Measurements from ENCODE around the gene UBFD1. TPM values are rescaled to one million over a fixed set of nuclear protein-coding genes. Genes with fewer than 3 reads are reported as not detected.

The UBFD1 gene
- total RNA-seq, 1 experiment from 2014 or later: 78.6 TPM

DNA sequence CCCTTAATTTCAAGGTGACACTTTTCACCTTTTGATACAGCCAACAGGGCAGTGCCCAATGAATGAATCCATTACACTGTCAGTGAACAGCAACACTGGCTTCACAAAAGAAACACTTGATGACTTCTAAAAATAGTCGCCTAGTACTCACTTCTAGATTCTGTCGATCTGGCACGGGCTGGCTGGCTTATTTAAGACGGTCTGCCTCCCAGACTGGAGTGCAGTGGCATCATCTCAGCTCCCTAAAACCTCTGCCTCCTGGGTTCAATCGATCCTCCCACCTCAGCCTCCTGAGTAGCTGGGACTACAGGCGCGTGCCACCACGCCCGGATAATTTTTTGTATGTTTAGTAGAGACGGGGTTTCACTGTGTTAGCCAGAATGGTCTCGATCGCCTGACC lies 36.7 kb downstream of the UBFD1 start:
- H3K27me3 ChIP-seq (replicated peaks; ENCODE audit: control insufficient read depth, insufficient read depth, low read length): no peaks in the 10 kb centered on the region
- intact Hi-C loops (cut with micrococcal nuclease; ENCODE audit: unreplicated experiment): no loop called here
- no TSS peak for BruUV-seq (replicated peaks)
- TF ChIP-seq, protein P1, sequence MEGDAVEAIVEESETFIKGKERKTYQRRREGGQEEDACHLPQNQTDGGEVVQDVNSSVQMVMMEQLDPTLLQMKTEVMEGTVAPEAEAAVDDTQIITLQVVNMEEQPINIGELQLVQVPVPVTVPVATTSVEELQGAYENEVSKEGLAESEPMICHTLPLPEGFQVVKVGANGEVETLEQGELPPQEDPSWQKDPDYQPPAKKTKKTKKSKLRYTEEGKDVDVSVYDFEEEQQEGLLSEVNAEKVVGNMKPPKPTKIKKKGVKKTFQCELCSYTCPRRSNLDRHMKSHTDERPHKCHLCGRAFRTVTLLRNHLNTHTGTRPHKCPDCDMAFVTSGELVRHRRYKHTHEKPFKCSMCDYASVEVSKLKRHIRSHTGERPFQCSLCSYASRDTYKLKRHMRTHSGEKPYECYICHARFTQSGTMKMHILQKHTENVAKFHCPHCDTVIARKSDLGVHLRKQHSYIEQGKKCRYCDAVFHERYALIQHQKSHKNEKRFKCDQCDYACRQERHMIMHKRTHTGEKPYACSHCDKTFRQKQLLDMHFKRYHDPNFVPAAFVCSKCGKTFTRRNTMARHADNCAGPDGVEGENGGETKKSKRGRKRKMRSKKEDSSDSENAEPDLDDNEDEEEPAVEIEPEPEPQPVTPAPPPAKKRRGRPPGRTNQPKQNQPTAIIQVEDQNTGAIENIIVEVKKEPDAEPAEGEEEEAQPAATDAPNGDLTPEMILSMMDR (IDR thresholded peaks at IDR 0.05; ENCODE audit: insufficient read depth in 1 of 2, low read depth in 1 of 2, low read length in 1 of 2, severe bottlenecking in 1 of 2, unreplicated experiment in 1 of 2): no peak
- H3K36me3 ChIP-seq (ENCODE audit: control insufficient read depth, insufficient read depth, low read length): peaks cover 3% of the 10 kb centered on the region
- Mint-ChIP-seq H3K4me1 (ENCODE audit: low read depth, unreplicated experiment) (no peaks in the 10 kb centered on the region), H3K27ac (ENCODE audit: unreplicated experiment) (no peak overlapping the region), H3K36me3 (ENCODE audit: insufficient read depth, unreplicated experiment) (peaks cover 21% of the 10 kb centered on the region), H3K27me3 (ENCODE audit: insufficient read depth, unreplicated experiment) (no peaks in the 10 kb centered on the region), H3K9me3 (ENCODE audit: unreplicated experiment) (no peaks in the 10 kb centered on the region), H3K4me3 (ENCODE audit: unreplicated experiment) (no peak overlapping the region)
- H3K4me1 ChIP-seq: no peaks in the 10 kb centered on the region
- H3K4me3 ChIP-seq (ENCODE audit: low read depth, low read length): no peak overlapping the region
- DNase-seq: no peak
- CTCF ChIA-PET: no interaction called here
- H3K9me3 ChIP-seq: no peaks in the 10 kb centered on the region
- POLR2A ChIA-PET: no interaction called here

DNA sequence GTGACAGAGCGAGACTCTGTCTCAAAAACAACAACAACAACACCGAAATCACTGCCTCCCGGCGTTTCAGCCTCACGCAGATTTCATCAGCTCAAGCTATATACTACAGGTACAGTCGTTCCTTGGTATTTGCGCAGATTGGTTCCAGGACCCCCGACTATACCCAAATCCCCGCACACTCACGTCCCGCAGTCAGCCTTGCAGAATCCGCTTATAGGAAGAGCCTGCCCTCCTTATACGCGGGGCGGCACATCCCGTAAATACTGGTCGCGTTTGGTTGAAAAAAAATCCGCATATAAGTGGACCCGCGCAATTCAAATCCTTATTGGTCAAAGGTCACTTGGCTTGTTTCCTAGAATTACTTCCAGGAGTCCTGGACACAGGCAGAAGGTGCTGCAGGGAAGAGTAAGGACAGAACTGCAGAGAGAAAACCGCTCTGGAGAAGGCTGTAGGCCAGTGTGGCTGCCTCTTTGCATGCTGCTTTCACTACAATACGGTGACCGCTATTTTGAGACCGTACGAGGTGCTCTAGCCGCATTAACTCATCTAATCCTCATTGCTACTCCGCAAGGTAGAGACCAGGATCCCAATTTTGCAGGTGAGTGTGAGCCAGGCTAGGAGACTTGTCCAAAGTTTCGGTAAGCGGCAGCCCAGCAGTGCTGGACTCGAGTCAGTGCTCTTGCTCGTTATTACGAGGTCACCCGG lies 37.9 kb downstream of the UBFD1 start:
- Mint-ChIP-seq H3K27me3 (ENCODE audit: insufficient read depth, unreplicated experiment) (no peaks in the 10 kb centered on the region), H3K27ac (ENCODE audit: unreplicated experiment) (peak overlapping the region; percentile 50), H3K4me1 (ENCODE audit: low read depth, unreplicated experiment) (no peaks in the 10 kb centered on the region), H3K36me3 (ENCODE audit: insufficient read depth, unreplicated experiment) (peaks cover 20% of the 10 kb centered on the region), H3K9me3 (ENCODE audit: unreplicated experiment) (no peaks in the 10 kb centered on the region), H3K4me3 (ENCODE audit: unreplicated experiment) (peak overlapping the region; percentile 75)
- Histone ChIP-seq H3K27me3 (replicated peaks; ENCODE audit: control insufficient read depth, insufficient read depth, low read length) (no peaks in the 10 kb centered on the region), H3K36me3 (ENCODE audit: control insufficient read depth, insufficient read depth, low read length) (no peaks in the 10 kb centered on the region; the same call in none of the 2 replicates), H3K4me3 (ENCODE audit: low read depth, low read length) (peak overlapping the region; percentile 92), H3K4me1 (no peaks in the 10 kb centered on the region), H3K9me3 (no peaks in the 10 kb centered on the region)
- no peak for DNase-seq
- TF ChIP-seq, protein P1 (IDR thresholded peaks at IDR 0.05; ENCODE audit: insufficient read depth in 1 of 2, low read depth in 1 of 2, low read length in 1 of 2, severe bottlenecking in 1 of 2, unreplicated experiment in 1 of 2): no peak
- ChIA-PET CTCF (no interaction called here), POLR2A (no interaction called here)
- intact Hi-C loops (cut with micrococcal nuclease; ENCODE audit: unreplicated experiment): no loop called here
- TSS peak; percentile 52 for BruUV-seq (replicated peaks)

DNA sequence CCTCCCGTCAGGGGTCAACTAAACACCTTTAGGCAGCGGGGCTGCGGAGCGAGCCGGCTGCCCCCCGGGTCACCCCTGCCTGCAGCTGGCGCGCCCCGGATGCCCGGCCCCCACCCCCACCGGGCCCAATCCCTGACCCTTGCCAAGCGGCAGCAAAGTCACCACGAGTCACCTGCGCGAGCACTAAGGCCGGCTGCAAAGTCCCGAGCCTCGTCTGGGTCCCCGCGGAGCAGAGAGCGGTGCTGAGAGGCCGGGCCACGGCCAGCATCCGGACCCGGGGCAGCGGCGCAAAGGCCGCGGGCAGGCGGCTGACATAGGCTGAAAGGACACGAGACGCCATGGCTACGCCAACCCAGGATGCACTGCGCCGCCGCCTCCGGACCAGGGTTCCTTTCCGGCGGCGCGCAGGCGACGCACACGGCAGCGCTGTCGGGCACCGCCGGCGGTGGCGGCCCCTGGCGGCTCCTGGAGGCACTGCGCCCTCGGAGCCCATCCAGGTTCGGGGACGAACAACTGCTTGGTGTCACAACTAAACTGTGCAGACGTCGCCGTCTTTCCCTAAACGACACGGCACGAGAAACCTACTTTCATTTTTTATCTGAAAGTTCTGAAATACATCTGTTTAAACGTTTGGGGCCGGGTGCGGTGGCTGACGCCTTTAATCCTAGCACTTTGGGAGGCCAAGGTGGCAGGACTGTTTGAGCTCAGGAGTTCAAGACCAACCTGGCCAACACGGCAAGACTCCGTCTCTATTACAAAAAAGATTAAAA lies 38.6 kb downstream of the UBFD1 start, which contains the start of gene NDUFAB1:
NDUFAB1 (minus strand) TSS at position 366 of the 770 bp plus-strand sequence; CDS start at position 340, 26 bp downstream.
- H3K27me3 ChIP-seq (replicated peaks; ENCODE audit: control insufficient read depth, insufficient read depth, low read length): no peaks in the 10 kb centered on the region
- Mint-ChIP-seq H3K27me3 (ENCODE audit: insufficient read depth, unreplicated experiment) (no peaks in the 10 kb centered on the region), H3K36me3 (ENCODE audit: insufficient read depth, unreplicated experiment) (peaks cover 25% of the 10 kb centered on the region), H3K27ac (ENCODE audit: unreplicated experiment) (peak within 1 kb of the TSS; percentile 50), H3K4me1 (ENCODE audit: low read depth, unreplicated experiment) (no peaks in the 10 kb centered on the region), H3K4me3 (ENCODE audit: unreplicated experiment) (peak within 1 kb of the TSS; percentile 75), H3K9me3 (ENCODE audit: unreplicated experiment) (no peaks in the 10 kb centered on the region)
- ChIA-PET POLR2A (no interaction called here), CTCF (interaction anchor here (1.3 to 1.6 kb wide), 2 partner anchors 11 to 39 kb away, joined by 3 to 8 read pairs; partner anchors contain the start of genes EARS2 and UBFD1)
- intact Hi-C loops (cut with micrococcal nuclease; ENCODE audit: unreplicated experiment): loop anchor here (1.0 kb wide), 1 partner anchor 39 kb away; the partner anchor contains the start of genes EARS2 and UBFD1
- no peaks in the 10 kb centered on the region for H3K9me3 ChIP-seq
- no TSS peak for BruUV-seq (replicated peaks)
- peak within 1 kb of the TSS; percentile 92 for H3K4me3 ChIP-seq (ENCODE audit: low read depth, low read length)
- H3K36me3 ChIP-seq (ENCODE audit: control insufficient read depth, insufficient read depth, low read length): no peaks in the 10 kb centered on the region; the same call in none of the 2 replicates
- peak; percentile 85 to 93 for DNase-seq
- H3K4me1 ChIP-seq: no peaks in the 10 kb centered on the region
- TF ChIP-seq, protein P1 (IDR thresholded peaks at IDR 0.05; ENCODE audit: insufficient read depth in 1 of 2, low read depth in 1 of 2, low read length in 1 of 2, severe bottlenecking in 1 of 2, unreplicated experiment in 1 of 2): peak; percentile 67 to 85
